GM19467 (cell line): ENCODE results near the gene RPEL1.

ENCODE experiments used
- ATAC-seq: cut with Tn5 transposase; IDR thresholded peaks from one replicate; pipeline ENCODE4 v1.9.1; 2021; ENCODE audit warnings: mild to moderate bottlenecking, moderate library complexity; ENCODE audit not compliant: unreplicated experiment

Gene RPEL1

GRCh38 chr10:103278537-103278823 lies 32.8 kb downstream of the RPEL1 start:
- ATAC-seq = no peak

- no peak for ATAC-seq
These were observed 33.2 kb downstream of the RPEL1 start for GRCh38 chr10:103278862-103279298.

- no peak for ATAC-seq
These were observed 34.3 kb downstream of the RPEL1 start for GRCh38 chr10:103280031-103280430.

- no peak for ATAC-seq
These were observed 34.8 kb downstream of the RPEL1 start for GRCh38 chr10:103280506-103280905.

GRCh38 chr10:103281753-103282152 lies 36.1 kb downstream of the RPEL1 start:
- ATAC-seq = no peak

- no peak for ATAC-seq
These were observed 37.3 kb downstream of the RPEL1 start for GRCh38 chr10:103282961-103283360.

- no peak for ATAC-seq
These were observed 38.5 kb downstream of the RPEL1 start for GRCh38 chr10:103284170-103284569.

GRCh38 chr10:103287992-103288391 lies 42.3 kb downstream of the RPEL1 start:
- no peak for ATAC-seq

GRCh38 chr10:103291588-103291987 lies 45.9 kb downstream of the RPEL1 start:
- no peak for ATAC-seq

- ATAC-seq = no peak
These were observed 49.8 kb downstream of the RPEL1 start for GRCh38 chr10:103295374-103296015.
